ENCODE results near the gene GDPD5.

DNA sequence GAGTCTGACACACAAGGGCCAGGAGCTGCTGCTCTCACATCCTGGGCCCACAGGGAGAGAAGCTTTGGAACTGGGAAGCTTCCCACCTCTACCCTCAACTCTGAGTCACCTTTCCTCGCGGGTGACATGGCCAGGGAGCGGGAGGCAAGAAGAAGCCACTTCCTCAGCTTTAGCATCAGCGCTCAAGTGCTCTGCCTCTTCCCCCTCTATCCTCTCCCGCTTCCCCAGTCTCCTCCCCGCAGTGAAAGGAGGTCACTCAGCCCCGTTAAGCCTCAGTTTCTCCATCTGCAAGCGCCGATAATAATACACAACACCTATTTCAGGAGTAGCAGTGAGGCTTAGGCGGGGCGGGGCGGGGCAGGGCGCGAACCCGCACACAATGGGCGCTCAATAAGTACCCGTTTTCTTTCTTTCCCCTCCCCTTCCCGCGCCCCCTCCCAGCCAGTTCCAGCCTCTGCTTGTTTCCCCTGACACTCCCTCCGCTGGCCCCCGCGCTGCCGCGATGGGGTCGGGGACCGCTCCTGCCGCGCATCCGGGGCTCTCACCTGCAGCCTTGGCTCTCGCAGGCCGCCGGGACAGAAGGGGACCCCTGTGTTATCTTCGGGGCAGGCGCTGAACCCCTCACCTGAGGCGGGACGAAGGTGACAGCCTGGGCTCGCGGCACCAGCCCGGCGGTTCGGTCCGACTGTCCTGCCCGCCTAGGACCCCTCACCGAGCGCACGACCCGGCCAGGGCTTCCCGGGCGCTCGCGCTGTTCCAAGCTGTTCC is 892 bp downstream of the GDPD5 start:
- TF ChIP-seq EP300 (IDR thresholded peaks at IDR 0.05) (no peak), POLR2AphosphoS5 (IDR thresholded peaks at IDR 0.05) (no peak), POLR2A (IDR thresholded peaks at IDR 0.05) (no peak)
- TF ChIP-seq, protein P1, sequence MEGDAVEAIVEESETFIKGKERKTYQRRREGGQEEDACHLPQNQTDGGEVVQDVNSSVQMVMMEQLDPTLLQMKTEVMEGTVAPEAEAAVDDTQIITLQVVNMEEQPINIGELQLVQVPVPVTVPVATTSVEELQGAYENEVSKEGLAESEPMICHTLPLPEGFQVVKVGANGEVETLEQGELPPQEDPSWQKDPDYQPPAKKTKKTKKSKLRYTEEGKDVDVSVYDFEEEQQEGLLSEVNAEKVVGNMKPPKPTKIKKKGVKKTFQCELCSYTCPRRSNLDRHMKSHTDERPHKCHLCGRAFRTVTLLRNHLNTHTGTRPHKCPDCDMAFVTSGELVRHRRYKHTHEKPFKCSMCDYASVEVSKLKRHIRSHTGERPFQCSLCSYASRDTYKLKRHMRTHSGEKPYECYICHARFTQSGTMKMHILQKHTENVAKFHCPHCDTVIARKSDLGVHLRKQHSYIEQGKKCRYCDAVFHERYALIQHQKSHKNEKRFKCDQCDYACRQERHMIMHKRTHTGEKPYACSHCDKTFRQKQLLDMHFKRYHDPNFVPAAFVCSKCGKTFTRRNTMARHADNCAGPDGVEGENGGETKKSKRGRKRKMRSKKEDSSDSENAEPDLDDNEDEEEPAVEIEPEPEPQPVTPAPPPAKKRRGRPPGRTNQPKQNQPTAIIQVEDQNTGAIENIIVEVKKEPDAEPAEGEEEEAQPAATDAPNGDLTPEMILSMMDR (IDR thresholded peaks at IDR 0.05): no peak
